ENCODE measurements around the gene IL9. TPM values are rescaled to one million over a fixed set of nuclear protein-coding genes. Genes with fewer than 3 reads are reported as not detected.
"Not testable (repeated sequence)": the region's sequence is repeated elsewhere in the genome, so short reads cannot be mapped to it uniquely, and the experiment has no call there.

IL9 gene
- total RNA-seq, 1 experiment from 2014 or later: not detected

DNA sequence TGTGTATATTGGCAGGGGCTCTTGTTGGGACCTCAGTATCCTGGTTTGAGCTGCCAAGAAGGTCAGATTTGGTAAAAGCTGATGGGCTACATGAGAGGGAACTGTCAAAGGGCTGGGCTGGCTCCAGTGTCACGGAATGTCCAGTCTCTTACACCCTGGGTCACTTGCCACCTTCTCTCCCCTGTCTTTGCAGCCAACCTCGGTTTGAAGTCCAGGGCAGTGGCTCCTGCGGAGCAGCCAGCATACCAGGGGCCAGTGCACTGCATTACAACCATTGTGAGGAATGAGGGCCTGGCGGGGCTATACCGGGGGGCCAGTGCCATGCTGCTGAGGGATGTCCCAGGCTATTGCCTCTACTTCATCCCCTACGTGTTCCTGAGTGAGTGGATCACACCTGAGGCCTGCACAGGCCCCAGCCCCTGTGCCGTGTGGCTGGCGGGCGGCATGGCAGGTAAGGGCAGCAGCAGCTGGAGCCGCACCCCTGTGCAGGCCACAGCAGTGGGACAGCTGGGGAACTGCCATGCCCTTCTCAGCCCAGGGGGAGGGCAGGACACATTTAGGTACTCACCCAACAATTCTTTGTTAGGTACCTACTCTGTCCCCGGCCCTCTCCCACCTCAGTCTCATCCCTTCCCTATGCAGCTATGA lies 24.2 kb downstream of the IL9 start:
- DNase-seq (ENCODE audit: extremely low read depth, low read depth): no peak

DNA sequence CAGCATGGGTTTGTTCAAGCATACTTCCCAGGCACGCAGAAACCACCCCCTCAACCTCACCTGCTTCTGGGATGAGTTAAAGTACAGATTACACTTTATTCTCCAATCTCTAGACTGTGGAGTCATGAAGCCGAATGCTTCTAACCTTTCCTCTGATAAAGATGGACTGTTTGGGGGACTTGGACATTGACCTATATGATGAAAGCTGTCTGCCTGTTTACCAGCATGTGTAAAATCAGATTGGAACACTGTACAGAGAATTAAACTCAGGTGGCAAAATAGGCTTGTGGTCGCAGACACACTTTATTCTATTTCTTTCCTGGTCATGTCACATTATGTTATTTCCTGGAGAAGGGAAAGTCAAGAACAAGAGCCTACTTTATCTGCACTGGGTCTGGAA lies 25.7 kb downstream of the IL9 start:
- DNase-seq (ENCODE audit: extremely low read depth, low read depth): no peak

DNA sequence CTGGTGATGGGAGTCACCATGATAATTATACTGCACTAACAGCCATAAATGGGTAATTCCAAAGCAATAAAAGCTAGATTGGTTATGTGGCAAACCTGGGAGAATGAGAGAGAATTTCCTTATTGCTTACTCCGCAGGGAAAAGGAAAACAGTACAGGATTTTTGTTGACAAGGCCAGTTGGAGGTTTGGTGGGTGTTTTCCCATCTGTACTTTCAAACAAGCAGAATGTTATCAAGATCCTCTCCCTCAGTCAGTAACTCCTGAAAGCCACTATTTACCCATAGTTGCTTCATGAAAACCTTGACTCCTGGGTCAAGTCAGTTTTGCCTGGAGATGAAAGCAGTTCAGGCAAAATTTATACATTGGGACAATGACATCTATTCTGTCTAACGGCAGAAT lies 26.4 kb downstream of the IL9 start:
- no peak for DNase-seq (ENCODE audit: extremely low read depth, low read depth)

DNA sequence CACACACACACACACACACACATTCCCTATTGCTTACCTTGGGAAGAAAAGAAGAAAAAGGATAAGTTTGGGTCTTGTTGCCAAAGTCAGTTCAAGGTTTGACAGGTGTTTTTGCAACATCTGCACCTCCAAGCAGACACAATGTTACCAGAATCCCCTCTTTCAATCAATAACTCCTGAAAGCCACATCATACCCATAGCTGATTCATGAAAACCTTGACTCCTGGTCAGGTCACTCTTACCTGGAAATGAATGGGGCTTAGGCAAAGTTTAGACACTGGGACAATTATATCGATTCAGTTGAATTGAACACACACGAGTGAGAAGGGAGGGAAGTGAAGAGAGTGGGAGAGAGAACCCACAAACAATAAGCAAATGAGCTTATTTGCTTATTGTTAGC lies 27.0 kb downstream of the IL9 start:
- no peak for DNase-seq (ENCODE audit: extremely low read depth, low read depth)

DNA sequence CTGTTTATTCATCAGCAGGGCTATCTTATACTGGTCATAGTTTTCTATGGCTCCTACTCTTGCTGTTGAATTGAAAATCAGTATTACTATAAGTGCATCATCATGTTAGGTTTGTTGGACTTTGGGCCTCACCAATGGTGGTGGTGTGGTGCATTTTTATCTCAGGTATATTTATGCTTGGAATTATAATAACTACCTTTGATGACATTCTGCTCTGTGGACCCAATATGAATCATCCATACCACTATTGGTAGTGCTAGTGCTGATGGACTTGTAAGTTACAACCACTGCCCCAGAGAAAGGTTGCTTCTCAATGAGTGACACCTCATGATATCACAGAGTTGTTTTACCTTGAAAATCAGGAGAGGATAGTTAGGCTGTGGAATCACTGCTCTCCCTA lies 28.0 kb downstream of the IL9 start:
- DNase-seq (ENCODE audit: extremely low read depth, low read depth): no peak

DNA sequence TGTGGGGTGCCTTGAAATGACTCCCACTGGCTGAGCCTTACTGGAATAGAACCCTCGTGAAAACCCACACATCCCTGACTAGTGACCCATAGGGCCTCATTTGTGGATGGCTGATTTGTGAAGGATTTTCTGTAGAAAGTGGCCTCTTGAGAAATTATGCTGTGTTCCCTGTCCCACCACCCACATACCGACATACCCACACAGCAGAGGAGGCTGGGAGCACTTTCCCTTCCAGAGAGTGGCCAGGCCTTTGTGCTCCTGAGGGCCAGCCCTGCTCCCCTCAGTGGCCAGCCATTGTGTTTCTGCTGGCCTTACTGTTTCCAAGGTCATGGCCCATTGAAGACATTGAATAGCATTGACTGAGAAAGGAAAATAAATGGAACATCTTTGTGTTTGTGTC lies 29.6 kb downstream of the IL9 start:
- DNase-seq (ENCODE audit: extremely low read depth, low read depth): no peak

DNA sequence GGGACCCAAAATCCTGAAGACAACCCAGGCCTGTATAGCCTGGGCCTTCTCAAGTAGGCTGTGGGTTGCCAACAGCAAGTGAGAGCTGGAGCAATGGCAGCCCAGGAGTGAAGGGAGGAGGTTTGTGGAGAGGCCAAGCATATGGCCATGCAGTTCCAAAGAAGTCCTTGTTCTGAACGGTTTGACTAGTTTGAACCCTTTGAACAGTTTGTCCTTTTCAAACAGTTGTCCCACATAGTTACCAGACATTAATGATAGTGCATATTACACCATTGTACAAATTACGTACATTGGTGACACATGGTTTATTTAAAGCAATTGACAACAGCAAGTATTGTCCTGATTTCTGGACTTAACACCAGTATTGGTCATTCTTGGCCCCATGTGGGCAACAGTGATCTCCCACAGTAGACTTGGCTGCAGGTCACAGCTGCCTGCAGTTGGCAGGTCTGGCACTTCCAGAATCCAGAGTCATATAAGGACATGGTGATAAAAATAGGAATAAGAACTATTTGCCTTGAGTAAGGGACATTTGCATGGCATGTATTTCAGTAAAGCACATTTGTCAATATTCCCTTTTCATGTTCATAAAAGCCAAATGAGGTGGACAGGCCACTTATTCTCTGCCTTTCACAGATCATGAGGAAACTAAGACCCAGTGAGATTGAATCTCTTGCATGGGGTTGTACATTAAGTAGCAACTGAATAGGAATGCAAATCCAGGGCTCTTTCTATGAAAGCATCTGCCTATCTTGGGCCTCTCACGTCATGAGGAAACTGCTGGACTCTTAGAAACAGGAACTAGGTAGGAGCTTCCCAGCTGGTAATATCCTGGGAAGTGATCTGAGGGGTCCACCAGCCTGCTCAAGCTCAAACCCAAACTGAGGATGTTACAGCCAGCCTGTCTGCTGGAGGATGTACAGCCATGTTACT lies 30.9 kb downstream of the IL9 start:
- no peak for DNase-seq (ENCODE audit: extremely low read depth, low read depth)

DNA sequence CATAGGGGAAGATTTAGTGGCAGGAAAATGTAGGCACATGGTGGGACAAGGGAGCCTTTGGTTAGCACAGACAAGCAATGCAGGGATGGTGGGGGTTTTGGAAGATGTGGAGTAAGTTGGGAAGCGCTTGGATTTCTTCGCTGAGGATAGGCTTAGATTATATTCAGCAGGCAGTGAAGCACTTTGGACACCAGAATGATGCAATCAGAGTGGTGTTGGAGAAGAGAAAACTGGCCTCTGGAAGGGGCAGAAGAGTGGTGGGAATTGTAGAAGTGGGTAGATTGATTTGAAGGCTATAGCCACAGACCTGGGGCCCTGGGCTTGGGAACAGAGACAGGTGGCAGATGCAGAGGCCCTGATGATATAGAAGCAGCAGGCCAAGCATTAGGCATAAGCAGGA lies 32.9 kb downstream of the IL9 start:
- DNase-seq (ENCODE audit: extremely low read depth, low read depth): no peak

DNA sequence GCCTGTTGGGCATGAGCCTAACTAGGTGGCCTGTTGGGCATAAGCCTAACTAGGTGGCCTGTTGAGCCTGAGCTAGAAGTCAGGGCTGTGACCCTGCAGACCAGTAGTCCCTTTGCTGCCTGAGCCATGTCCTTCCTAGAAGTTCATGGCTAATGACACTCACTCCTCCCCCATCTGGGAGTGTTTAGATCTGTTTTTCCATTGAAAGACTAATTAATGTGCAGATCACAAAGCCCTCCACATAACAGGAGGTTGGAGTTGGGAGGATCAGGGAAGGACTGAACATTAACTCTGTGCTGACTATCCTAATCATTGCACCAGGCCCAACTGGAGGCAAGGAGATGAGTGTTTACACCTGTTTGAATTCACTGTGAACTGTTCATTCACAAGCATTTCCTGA lies 33.6 kb downstream of the IL9 start:
- no peak for DNase-seq (ENCODE audit: extremely low read depth, low read depth)

DNA sequence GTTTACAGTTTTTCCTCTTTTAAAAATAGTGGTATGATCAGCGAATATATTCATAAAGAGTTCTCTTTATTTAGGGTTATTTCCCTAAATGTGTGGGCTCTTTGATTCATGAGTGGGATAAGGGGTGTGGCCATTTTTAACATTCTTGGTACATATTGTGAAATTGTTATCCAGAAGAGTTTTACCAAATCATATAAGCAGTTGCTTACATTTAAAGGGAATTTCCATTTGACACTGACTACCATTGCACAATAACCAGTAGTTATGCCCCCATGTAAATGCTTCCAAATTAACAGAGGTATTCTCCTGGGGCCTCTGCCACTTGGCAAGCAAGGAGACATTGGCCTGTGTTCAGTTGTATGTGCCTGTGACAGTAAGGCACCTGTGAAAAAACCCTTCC lies 34.0 kb downstream of the IL9 start:
- DNase-seq (ENCODE audit: extremely low read depth, low read depth): no peak

DNA sequence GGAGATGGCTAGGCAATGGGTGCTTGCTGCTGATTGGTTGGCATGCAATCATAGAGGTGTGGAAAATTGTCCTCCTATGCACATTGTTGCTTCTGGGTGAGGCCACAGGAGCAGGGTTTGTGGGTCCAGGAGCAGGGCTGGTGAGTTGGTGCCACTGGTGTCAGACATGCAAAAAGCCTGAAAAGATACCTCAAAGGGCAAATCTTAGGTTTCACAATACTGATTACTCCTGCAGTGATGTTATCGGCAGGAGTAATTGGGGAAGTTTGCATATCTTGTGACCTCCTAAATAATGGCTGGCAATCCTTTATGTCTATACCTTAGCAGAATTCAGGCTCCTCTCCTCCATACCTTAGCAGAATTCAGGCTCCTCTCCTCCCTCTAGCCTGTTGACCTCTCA lies 36.0 kb downstream of the IL9 start:
- DNase-seq (ENCODE audit: extremely low read depth, low read depth): no peak

DNA sequence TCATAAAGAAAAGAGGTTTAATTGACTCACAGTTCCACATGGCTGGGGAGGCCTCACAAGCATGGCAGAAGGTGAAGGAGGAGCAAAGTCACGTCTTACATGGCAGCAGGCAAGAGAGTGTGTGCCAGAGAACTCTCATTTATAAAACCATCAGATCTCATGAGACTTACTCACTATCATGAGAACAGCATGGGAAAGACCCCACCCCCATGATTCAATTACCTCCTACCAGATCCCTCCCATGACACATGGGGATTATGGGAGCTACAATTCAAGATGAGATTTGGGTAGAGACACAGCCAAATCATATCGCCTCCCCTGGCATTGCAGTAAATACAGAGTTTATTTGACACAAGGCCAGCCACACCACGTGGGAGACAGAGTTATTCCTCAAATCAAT lies 36.5 kb downstream of the IL9 start:
- not testable (repeated sequence) for DNase-seq (ENCODE audit: extremely low read depth, low read depth)

DNA sequence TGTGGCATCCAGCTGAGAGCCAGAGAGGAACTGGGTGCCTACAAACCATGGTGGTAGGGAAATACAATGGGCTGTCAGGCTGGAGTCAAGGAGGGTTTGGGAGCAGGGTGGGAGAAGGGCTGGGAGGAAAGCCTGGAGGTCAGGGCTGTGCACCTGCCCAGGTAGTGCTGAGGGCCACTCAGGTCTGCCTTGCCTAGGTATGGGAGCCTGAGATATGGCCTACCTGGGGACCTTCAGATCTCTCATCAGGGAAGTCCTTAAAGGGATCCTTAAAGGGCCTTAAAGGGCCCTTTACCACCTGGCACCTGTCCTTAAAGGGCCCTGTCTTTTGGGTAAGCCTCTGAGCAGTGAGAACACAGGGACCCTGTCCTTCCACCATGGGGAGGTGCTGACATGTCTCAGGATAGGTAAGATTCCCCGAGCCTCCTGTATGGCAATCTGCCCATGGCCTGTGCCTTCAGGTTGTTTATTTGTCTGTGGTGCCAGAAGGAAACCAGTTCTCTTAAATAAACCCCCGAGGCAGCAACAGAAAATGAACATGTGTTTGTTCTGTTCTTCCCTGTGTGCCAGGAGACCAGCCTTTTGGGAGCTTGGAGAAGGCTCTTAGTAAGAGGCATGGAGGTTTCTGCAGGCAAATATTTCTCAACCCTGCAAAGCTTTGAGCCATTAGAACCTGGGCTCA lies 37.9 kb downstream of the IL9 start:
- DNase-seq (ENCODE audit: extremely low read depth, low read depth): no peak

DNA sequence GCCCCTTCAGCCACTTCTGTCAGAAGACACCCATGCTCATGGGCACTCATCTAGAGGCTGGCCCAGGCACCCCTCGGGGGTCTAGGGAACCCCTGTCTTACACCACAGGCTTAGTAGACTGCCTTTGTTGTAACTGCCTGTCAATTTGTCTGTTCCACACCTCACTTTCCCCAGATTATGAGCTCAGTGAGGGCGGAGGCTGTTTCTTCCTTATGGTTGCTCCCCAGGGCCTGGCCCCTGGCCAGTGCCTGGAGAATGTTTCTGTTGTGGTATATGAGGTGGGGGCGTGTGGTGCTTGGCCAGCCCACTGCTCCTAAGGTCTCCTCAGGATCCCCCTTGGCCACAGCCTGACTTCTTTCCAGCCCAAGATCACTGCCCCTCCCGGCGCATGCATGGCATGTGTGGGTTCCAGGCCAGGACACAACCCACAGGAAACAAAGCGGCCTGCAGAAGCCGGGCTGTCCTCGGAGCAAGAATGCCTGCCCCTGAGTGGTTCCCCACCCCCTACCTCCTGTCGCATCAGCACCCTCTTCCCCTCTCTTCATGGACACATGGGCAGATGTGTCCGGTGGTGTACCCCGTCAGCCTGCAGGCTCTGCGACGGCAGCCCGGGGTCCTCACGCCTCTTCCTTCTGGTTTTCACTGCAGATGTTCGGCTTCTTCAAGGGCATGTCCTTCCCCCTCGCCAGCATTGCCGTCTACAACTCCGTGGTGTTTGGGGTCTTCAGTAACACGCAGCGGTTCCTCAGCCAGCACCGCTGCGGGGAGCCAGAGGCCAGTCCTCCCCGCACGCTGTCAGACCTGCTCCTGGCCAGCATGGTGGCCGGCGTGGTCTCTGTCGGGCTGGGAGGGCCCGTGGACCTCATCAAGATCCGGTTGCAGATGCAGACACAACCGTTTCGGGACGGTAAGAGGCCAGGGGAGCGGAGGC lies 43.5 kb downstream of the IL9 start:
- DNase-seq (ENCODE audit: extremely low read depth, low read depth): no peak

DNA sequence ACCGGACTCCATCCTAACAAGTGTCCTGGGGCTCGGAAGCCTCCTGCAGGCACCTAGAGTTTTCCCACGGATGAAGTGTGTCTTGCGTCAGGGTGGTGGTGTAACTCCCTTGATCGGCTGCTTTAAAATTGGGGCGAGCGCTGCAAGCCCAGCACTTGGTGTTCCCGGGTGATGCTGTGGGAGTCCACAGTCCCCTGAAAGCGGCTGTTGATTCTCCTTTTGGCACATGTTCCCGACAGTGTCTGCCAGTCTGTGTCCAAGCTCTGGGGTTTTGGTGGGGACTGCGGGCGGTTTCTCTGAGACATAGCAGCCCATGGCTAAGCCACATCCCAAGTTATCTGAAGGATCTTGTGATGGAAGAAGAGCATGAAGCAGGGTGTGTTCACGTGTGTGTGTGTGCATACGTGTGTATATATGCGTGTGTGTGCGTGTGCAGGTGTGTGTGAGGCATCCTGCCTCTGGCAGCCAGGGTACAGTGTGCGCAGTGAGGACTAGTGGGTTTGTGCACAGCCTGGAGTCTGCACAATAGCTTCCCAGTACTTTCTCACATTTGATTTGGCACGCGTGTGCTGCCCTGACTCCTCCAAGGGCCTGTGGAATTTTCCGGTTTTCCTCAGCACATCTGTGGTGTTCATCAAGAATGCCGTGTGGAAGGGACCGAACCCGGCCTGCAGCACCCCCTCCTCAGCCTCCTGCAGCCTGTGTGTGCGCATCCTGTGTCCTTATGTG lies 44.3 kb downstream of the IL9 start:
- no peak for DNase-seq (ENCODE audit: extremely low read depth, low read depth)

DNA sequence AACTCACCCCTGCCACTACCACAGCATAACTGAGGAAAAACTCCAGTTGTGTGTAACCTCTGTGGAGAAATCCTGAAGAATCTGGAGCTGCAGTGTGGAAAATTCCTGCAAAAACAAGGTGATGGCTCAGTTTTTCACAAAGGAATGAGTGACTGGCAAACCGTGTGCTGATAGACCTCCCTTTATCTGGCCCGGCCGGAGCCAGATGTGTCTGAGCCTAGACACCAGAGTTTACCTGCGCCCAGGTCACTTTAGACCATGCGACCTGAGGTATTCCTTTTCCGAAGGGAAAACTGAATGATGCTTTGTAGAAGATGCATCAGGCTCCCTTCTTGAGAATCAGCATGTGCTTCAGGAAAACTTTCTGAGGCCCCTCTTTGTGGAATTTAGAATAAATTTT lies 45.0 kb downstream of the IL9 start:
- DNase-seq (ENCODE audit: extremely low read depth, low read depth): no peak

DNA sequence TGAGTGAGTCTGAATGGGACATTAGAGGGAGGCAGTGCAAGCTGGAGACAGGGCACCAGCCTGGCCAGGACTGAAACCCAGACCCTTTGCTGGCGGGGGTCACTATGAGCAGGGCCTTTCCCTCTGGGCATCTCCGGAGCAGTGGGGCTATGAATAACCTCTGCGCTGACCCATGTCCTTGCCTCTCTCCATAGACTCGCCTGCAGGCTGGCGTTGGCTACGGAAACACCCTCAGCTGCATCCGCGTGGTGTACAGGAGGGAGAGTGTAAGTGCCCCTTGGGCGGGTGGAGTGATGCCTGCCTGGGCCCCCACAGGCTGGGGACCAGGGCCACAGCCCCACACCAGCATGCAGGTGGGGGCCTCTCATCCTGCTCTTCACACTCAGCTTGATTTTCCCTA lies 45.4 kb downstream of the IL9 start:
- no peak for DNase-seq (ENCODE audit: extremely low read depth, low read depth)

DNA sequence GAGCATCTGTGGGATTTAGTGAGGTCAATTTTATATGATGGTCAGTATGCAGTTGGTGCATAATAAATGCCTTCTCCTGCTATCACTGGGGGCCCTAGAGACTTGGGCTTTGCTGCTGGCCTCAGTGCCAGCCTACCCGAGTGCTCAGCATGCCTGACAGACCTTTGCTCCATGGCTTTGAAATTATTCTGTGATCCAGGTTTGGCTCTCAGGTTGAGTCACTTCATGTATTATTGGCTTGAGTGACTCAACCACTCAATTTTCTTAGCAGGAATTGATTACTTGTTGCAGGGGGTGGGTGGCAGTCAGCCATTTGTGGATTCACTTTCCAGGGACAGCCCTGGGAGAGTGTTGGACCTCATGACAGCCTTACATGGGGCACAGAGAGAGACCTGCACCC lies 47.7 kb downstream of the IL9 start:
- no peak for DNase-seq (ENCODE audit: extremely low read depth, low read depth)

DNA sequence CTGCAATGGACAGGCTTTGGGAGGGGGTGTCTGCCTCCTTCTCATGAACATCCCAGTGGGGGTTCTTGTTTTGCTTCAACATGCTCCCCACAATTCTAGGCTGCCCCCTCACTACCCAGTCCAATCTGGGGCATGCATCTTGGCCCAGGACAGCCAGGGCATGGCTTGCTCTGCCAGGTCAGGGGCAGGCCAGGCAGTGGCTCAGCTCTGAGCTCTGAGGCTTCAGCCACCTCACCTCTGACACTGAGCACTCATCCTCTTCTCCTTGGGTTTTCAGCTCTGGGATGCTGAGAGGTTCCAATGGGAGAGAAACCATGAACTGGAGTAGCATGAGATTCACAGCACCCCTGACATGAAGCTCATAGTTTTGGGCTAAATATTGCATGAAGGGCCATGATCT lies 49.3 kb downstream of the IL9 start:
- no peak for DNase-seq (ENCODE audit: extremely low read depth, low read depth)
